ENCODE results near the gene NELL1.

DNA sequence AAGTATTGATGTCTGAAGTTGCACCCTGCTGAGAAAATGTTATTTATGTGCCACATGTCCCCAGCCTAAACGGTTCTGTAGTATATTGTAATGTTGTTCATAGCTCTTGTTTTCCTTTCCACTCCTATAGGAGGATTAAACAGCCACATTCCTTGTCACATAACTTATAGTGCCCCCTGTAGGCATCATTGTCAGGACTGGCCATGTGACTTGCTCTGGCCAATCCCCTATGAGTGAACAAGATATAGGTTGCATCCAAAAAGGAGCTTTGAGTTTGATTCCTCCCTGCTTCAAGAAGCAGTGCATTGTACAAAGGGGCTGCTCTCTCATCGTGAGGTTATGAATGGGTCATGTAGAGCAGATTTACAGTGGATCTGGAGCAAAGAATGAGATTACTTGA, 805.9 kb downstream of the NELL1 start:
- TF ChIP-seq, protein P1, sequence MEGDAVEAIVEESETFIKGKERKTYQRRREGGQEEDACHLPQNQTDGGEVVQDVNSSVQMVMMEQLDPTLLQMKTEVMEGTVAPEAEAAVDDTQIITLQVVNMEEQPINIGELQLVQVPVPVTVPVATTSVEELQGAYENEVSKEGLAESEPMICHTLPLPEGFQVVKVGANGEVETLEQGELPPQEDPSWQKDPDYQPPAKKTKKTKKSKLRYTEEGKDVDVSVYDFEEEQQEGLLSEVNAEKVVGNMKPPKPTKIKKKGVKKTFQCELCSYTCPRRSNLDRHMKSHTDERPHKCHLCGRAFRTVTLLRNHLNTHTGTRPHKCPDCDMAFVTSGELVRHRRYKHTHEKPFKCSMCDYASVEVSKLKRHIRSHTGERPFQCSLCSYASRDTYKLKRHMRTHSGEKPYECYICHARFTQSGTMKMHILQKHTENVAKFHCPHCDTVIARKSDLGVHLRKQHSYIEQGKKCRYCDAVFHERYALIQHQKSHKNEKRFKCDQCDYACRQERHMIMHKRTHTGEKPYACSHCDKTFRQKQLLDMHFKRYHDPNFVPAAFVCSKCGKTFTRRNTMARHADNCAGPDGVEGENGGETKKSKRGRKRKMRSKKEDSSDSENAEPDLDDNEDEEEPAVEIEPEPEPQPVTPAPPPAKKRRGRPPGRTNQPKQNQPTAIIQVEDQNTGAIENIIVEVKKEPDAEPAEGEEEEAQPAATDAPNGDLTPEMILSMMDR (IDR thresholded peaks at IDR 0.05 in 4 of 5, conservative IDR thresholded peaks at IDR 0.05 in 1 of 5), result no peak
- TF ChIP-seq POLR2A (IDR thresholded peaks at IDR 0.05), result no peak
